Heart left ventricle (tissue), 16 donors: ENCODE measurements around the gene CAPN11. TPM values are rescaled to one million over a fixed set of nuclear protein-coding genes. Genes with fewer than 3 reads are reported as not detected.
A peak's percentile ranks its signal among the peaks of the same experiment; 100 is the strongest.

ENCODE experiments used
- ATAC-seq, 4 donors: fragments of 200-7000 bp; cut with Tn5 transposase; one replicate each; pipeline ENCODE4 v1.9.1; 2020 to 2022; ENCODE audit warnings: moderate library complexity in 4 of 4, mild to moderate bottlenecking in 3 of 4, moderate number of reproducible peaks in 1 of 4
- DNase-seq, 5 donors: peaks; one replicate each; pipeline ENCODE4 v3.0.0-alpha.2; 2020
- H3K27ac ChIP-seq, 12 donors: fragments of 200-600 bp; sonication (generic) in 4 of 12; one replicate each; pipeline versions ENCODE4 v1.5.0 to v1.8.0; 2016 to 2022; ENCODE audit warnings: mild to moderate bottlenecking in 2 of 12
- H3K27me3 ChIP-seq, 9 donors: fragments of 200-600 bp; sonication (generic) in 2 of 9; one replicate each; pipeline versions ENCODE4 v1.5.1 to v1.8.0; 2016 to 2022; ENCODE audit warnings: mild to moderate bottlenecking in 3 of 9
- H3K36me3 ChIP-seq, 9 donors: fragments of 200-600 bp; sonication (generic) in 2 of 9; one replicate each; pipeline versions ENCODE4 v1.5.0 to v1.8.0; 2018 to 2022; ENCODE audit warnings: mild to moderate bottlenecking in 2 of 9
- H3K4me1 ChIP-seq, 12 donors: fragments of 200-600 bp; sonication (generic) in 4 of 12; one replicate each; pipeline versions ENCODE4 v1.5.0 to v1.8.0; 2016 to 2022; ENCODE audit warnings: mild to moderate bottlenecking in 3 of 12
- H3K4me3 ChIP-seq, 12 donors: fragments of 200-600 bp; sonication (generic) in 4 of 12; one replicate each; pipeline versions ENCODE4 v1.5.0 to v1.8.0; 2017 to 2022; ENCODE audit warnings: mild to moderate bottlenecking in 9 of 12, moderate library complexity in 4 of 12
- H3K9me3 ChIP-seq, 12 donors: fragments of 200-600 bp; sonication (generic) in 4 of 12; one replicate each; pipeline versions ENCODE4 v1.5.0 to v1.8.0; 2016 to 2022; ENCODE audit warnings: mild to moderate bottlenecking in 1 of 12
- POLR2A ChIP-seq, 2 donors: fragments of 450-650 bp; IDR thresholded peaks; one replicate each; pipeline ENCODE4 v1.6.1; 2017; ENCODE audit warnings: antibody characterized with exemption in 2 of 2, mild to moderate bottlenecking in 2 of 2, moderate library complexity in 2 of 2
- WGBS, 4 donors: extraction: QIAGEN DNeasy Blood & Tissue Kit in 2 of 4; methylation state at CpG; one replicate each; pipeline versions ENCODE4 v1.1.5 to v1.1.7; 2013 to 2018; 5-methylcytosine and 5-hydroxymethylcytosine counted together
- intact Hi-C, 10 donors: fragments of 100-400 bp; cut with DNase I; formaldehyde crosslinking; loops; one replicate each; pipeline versions ENCODE4 v1.11.1 to v1.14.2; 2022
- polyA plus RNA-seq, 2 donors: library from polyadenylated mRNA; stranded (reverse); fragments of 200-250 nt; gene quantifications; one replicate each; pipeline ENCODE4 v1.2.3, GENCODE V29; 2013
- total RNA-seq, 9 donors: library from RNA; depleted of rRNA in 2 of 9; stranded (reverse); fragments of >200 nt in 2 of 9; fragmentation: NEBNext Ultra II Directional in 3 of 9; extraction: Animal tissue kit (Norgen Biotek cat#: 25700) in 3 of 9; gene quantifications; one replicate each; pipeline versions ENCODE4 v1.1.0 to v1.2.4, GENCODE V29; 2016 to 2023
- TF ChIP-seq, protein P1 (sequence below), 12 donors: fragments of 200-600 bp; sonication (generic) in 4 of 12; IDR thresholded peaks; one replicate each; pipeline versions ENCODE4 v1.5.0 to v1.8.0; 2018 to 2022; ENCODE audit warnings: antibody characterized with exemption in 12 of 12, mild to moderate bottlenecking in 5 of 12
- donor health status: ischemic (EF 13 %, LVEDD 7.1; RV severe dilation, severe dysfunction).
- donor health status: healthy with polysubstance abuse.
- donor health status: DM: no; HTN: yes; CAD: no.
- donor health status: DM: no; HTN: no; CAD: no.
- donor health status: ischemic (EF 25% LVEDD 6.9; RV normal size, moderate dysfunction).
- donor health status: ischemic (EF 25% LVEDD 5.7; RV mildly dilated, moderate dysfunction).
- donor health status: healthy.
- donor health status: DM: yes; HTN: yes; CAD: no.
- donor health status: ischemic (EF 35%, LVEDD 5.7; RV mildly dilated, moderate dysfunction).
- donor health status: nonischemic (EF 11% LVEDD 7.7; RV severe dilation, severe dysfunction).
- donor health status: DM: yes; HTN: yes; CAD: no.
- donor health status: PGD.
- donor health status: ischemic (EF 29% LVEDD 5.4; RV normal size, mild dysfunction).
- donor health status: nonischemic (EF 23%, LVEDD 6.1; RV moderate dilation, normal function).

The CAPN11 gene
- total and polyA plus RNA-seq, 11 donors: 0.08 to 1.8 (median 0.38) TPM; not detected in 3

- H3K4me1 ChIP-seq: peaks cover 4 to 68% (median 47%) of the 10 kb centered on the region in 12 donors
- H3K36me3 ChIP-seq: peaks cover 0 to 43% (median 24%) of the 10 kb centered on the region in 9 donors
- peak overlapping the region in 2 of 12 donors; percentile 9 to 36 for H3K27ac ChIP-seq
- DNase-seq: no peak
- TF ChIP-seq, protein P1, sequence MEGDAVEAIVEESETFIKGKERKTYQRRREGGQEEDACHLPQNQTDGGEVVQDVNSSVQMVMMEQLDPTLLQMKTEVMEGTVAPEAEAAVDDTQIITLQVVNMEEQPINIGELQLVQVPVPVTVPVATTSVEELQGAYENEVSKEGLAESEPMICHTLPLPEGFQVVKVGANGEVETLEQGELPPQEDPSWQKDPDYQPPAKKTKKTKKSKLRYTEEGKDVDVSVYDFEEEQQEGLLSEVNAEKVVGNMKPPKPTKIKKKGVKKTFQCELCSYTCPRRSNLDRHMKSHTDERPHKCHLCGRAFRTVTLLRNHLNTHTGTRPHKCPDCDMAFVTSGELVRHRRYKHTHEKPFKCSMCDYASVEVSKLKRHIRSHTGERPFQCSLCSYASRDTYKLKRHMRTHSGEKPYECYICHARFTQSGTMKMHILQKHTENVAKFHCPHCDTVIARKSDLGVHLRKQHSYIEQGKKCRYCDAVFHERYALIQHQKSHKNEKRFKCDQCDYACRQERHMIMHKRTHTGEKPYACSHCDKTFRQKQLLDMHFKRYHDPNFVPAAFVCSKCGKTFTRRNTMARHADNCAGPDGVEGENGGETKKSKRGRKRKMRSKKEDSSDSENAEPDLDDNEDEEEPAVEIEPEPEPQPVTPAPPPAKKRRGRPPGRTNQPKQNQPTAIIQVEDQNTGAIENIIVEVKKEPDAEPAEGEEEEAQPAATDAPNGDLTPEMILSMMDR (IDR thresholded peaks at IDR 0.05): no peak
- TF ChIP-seq POLR2A (IDR thresholded peaks at IDR 0.05): no peak
- no peaks in the 10 kb centered on the region for H3K9me3 ChIP-seq
- intact Hi-C loops: no loop called here
- ATAC-seq: no peak
- no peaks in the 10 kb centered on the region for H3K27me3 ChIP-seq
- WGBS, 4 donors: 75 to 83% (median 81%) methylated on average over 6 of the region's 6 CpGs
- no peak overlapping the region for H3K4me3 ChIP-seq
These were observed 41.1 kb upstream of the CAPN11 start for GRCh38 chr6:44117397-44118128.

DNA sequence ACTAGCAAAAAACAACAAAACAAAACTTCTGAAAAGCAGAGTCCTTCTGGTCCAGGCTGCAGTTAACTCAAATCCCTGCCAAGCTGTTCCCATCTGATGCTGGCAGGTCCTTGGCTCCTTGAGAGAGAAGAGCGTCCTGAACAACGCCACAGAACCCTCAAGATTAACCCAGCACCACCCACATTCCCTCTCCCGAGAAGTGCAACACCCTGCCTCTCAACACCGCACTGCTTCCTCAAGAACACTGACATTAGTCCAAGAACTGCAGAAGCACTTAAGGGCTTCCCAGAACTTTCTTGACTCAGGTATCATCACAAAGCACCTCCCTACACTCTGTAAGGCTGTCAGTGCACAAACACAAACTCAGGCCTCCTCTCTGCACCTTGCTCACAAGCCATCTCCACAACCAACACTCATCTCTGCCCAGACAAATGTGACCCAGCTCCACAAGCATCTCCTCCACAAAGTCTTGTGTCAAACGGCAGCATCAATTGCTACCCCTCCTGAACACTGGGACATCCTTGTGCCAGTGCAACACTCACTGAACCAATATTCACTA is 38.8 kb upstream of the CAPN11 start:
- Histone ChIP-seq H3K27ac (no peak overlapping the region), H3K4me1 (peaks cover 4 to 86% (median 67%) of the 10 kb centered on the region in 12 donors), H3K9me3 (no peaks in the 10 kb centered on the region), H3K36me3 (peaks cover 0 to 26% (median 1%) of the 10 kb centered on the region in 9 donors), H3K4me3 (no peak overlapping the region), H3K27me3 (no peaks in the 10 kb centered on the region)
- 37 to 46% (median 42%) methylated on average over 5 of the region's 5 CpGs for WGBS, 4 donors
- ATAC-seq (peak in 1 of 4 donors; percentile 7), DNase-seq (no peak)
- TF ChIP-seq POLR2A (IDR thresholded peaks at IDR 0.05): no peak
- TF ChIP-seq, protein P1 (IDR thresholded peaks at IDR 0.05): no peak
- intact Hi-C loops: no loop called here

- ATAC-seq: peak in 3 of 4 donors; percentile 25 to 51 (median 41)
- Histone ChIP-seq H3K4me3 (no peak overlapping the region), H3K27me3 (no peaks in the 10 kb centered on the region), H3K36me3 (peaks cover 0 to 16% (median 0%) of the 10 kb centered on the region in 9 donors), H3K9me3 (no peaks in the 10 kb centered on the region), H3K4me1 (peaks cover 4 to 93% (median 75%) of the 10 kb centered on the region in 12 donors), H3K27ac (peak overlapping the region in 5 of 12 donors; percentile 3 to 58 (median 33))
- DNase-seq: no peak
- WGBS, 4 donors: 52 to 59% (median 53%) methylated on average over 4 of the region's 4 CpGs
- no peak for TF ChIP-seq POLR2A (IDR thresholded peaks at IDR 0.05)
- TF ChIP-seq, protein P1 (IDR thresholded peaks at IDR 0.05): no peak
- intact Hi-C loops: no loop called here
These were observed 37.8 kb upstream of the CAPN11 start for GRCh38 chr6:44120692-44121443.

GRCh38 chr6:44122801-44123200 is 35.8 kb upstream of the CAPN11 start:
- peaks cover 5 to 85% (median 66%) of the 10 kb centered on the region in 12 donors for H3K4me1 ChIP-seq
- no peak for TF ChIP-seq POLR2A (IDR thresholded peaks at IDR 0.05)
- TF ChIP-seq, protein P1 (IDR thresholded peaks at IDR 0.05): no peak
- ATAC-seq (no peak), DNase-seq (no peak)
- no peaks in the 10 kb centered on the region for H3K27me3 ChIP-seq
- H3K27ac ChIP-seq: peak overlapping the region in 8 of 12 donors; percentile 27 to 55 (median 35)
- H3K9me3 ChIP-seq: no peaks in the 10 kb centered on the region
- peaks cover 0 to 16% (median 0%) of the 10 kb centered on the region in 9 donors for H3K36me3 ChIP-seq
- intact Hi-C loops: no loop called here
- peak overlapping the region in 1 of 12 donors; percentile 5 for H3K4me3 ChIP-seq
- 43 to 64% (median 60%) methylated on average over 1 of the region's 1 CpG for WGBS, 4 donors
